CD14-positive monocyte (primary cell): ENCODE results near the gene GREB1. TPM values are rescaled to one million over a fixed set of nuclear protein-coding genes. Genes with fewer than 3 reads are reported as not detected.

Experiments
- DNase-seq, 3 donors: peaks; one replicate each; pipeline ENCODE4 v3.0.0-alpha.2; 2011 to 2022
- H2AFZ ChIP-seq: 2 replicates; pipeline ENCODE4 v1.6.0; 2012; ENCODE audit warnings: mild to moderate bottlenecking, low read depth, low read length, inconsistent platforms; ENCODE audit not compliant: insufficient read depth, poor library complexity, severe bottlenecking
- H3K27ac ChIP-seq, 2 donors: 1 replicate in 1 of 2; 2 replicates in 1 of 2; pipeline ENCODE4 v1.5.1; 2012 to 2013; ENCODE audit warnings: low read length in 2 of 2, control low read depth in 1 of 2, inconsistent platforms in 1 of 2, low read depth in 1 of 2, mild to moderate bottlenecking in 1 of 2
- H3K27me3 ChIP-seq, 2 donors: one replicate each; pipeline versions ENCODE4 v1.6.0 to v1.6.1; 2011 to 2013; ENCODE audit warnings: low read length in 2 of 2; ENCODE audit not compliant: control insufficient read depth in 2 of 2, insufficient read depth in 2 of 2
- H3K36me3 ChIP-seq, 2 donors: replicated peaks in 1 of 2; 1 replicate in 1 of 2; 2 replicates in 1 of 2; pipeline versions ENCODE4 v1.5.1 to v1.6.1; 2012 to 2013; ENCODE audit warnings: low read length in 2 of 2, control low read depth in 1 of 2, inconsistent platforms in 1 of 2, mild to moderate bottlenecking in 1 of 2; ENCODE audit not compliant: insufficient read depth in 2 of 2, control insufficient read depth in 1 of 2
- H3K4me1 ChIP-seq, 2 donors: 1 replicate in 1 of 2; 2 replicates in 1 of 2; pipeline versions ENCODE4 v1.5.1 to v1.6.1; 2012 to 2013; ENCODE audit warnings: low read length in 2 of 2, control low read depth in 1 of 2, inconsistent platforms in 1 of 2, mild to moderate bottlenecking in 1 of 2, moderate library complexity in 1 of 2; ENCODE audit not compliant: insufficient read depth in 2 of 2, control insufficient read depth in 1 of 2
- H3K4me2 ChIP-seq: replicated peaks from 2 replicates; pipeline ENCODE3; 2012; ENCODE audit warnings: low read length, moderate library complexity, mild to moderate bottlenecking; ENCODE audit not compliant: poor library complexity, severe bottlenecking; ENCODE audit errors: extremely low read depth
- H3K4me3 ChIP-seq, 3 experiments: fragments of 200-600 bp in 1 of 3; sonication (generic) in 1 of 3; replicated peaks in 1 of 3; 1 replicate in 2 of 3; 2 replicates in 1 of 3; pipeline ENCODE4 v1.5.1; 2011 to 2013; ENCODE audit warnings: low read length in 3 of 3, mild to moderate bottlenecking in 3 of 3, control low read depth in 2 of 3, low read depth in 2 of 3, inconsistent platforms in 1 of 3, moderate library complexity in 1 of 3
- H3K79me2 ChIP-seq: 2 replicates; pipeline ENCODE4 v1.6.0; 2012; ENCODE audit warnings: mild to moderate bottlenecking, control low read depth, inconsistent platforms, low read length, moderate library complexity; ENCODE audit not compliant: insufficient read depth
- H3K9ac ChIP-seq: 2 replicates; pipeline ENCODE4 v1.6.0; 2017; ENCODE audit warnings: low read length, mild to moderate bottlenecking; ENCODE audit not compliant: insufficient read depth, poor library complexity, severe bottlenecking
- H3K9me3 ChIP-seq, 2 donors: replicated peaks in 1 of 2; 1 replicate in 1 of 2; 2 replicates in 1 of 2; pipeline versions ENCODE4 v1.5.1 to v1.6.1; 2012 to 2013; ENCODE audit warnings: low read length in 2 of 2, control low read depth in 1 of 2; ENCODE audit not compliant: control insufficient read depth in 1 of 2, insufficient read depth in 1 of 2
- H4K20me1 ChIP-seq: 2 replicates; pipeline ENCODE4 v1.6.0; 2012; ENCODE audit warnings: mild to moderate bottlenecking, low read length, control low read depth, moderate library complexity; ENCODE audit not compliant: insufficient read depth
- H3K27ac Mint-ChIP-seq, 7 donors: one replicate each; pipeline ENCODE4 v1.8.0; 2020; ENCODE audit warnings: mild to moderate bottlenecking in 7 of 7, mixed read lengths in 7 of 7, moderate library complexity in 6 of 7, inconsistent platforms in 2 of 7
- H3K27me3 Mint-ChIP-seq, 3 donors: one replicate each; pipeline ENCODE4 v1.8.0; 2021 to 2022; ENCODE audit warnings: low read depth in 3 of 3, mild to moderate bottlenecking in 3 of 3, mixed read lengths in 3 of 3, moderate library complexity in 3 of 3, inconsistent platforms in 1 of 3
- H3K36me3 Mint-ChIP-seq, 2 donors: one replicate each; pipeline ENCODE4 v1.8.0; 2020; ENCODE audit warnings: mixed read lengths in 2 of 2, inconsistent platforms in 1 of 2, mild to moderate bottlenecking in 1 of 2
- H3K4me1 Mint-ChIP-seq: one replicate; pipeline ENCODE4 v1.8.0; 2020; ENCODE audit warnings: mild to moderate bottlenecking, mixed read lengths
- H3K4me3 Mint-ChIP-seq, 2 donors: one replicate each; pipeline ENCODE4 v1.8.0; 2020; ENCODE audit warnings: mild to moderate bottlenecking in 2 of 2, mixed read lengths in 2 of 2, moderate library complexity in 1 of 2
- H3K9me3 Mint-ChIP-seq, 7 donors: one replicate each; pipeline ENCODE4 v1.8.0; 2020 to 2022; ENCODE audit warnings: mixed read lengths in 7 of 7, mild to moderate bottlenecking in 6 of 7, moderate library complexity in 6 of 7, inconsistent platforms in 2 of 7
- CTCF ChIP-seq: fragments of 200-600 bp; IDR thresholded peaks from one replicate; pipeline ENCODE4 v1.8.0; 2022; ENCODE audit warnings: antibody characterized with exemption, mild to moderate bottlenecking
- WGBS: methylation state at CpG from one replicate; pipeline ENCODE4 v1.1.5; 2013; ENCODE audit warnings: missing lambda C conversion rate; ENCODE audit not compliant: insufficient coverage; 5-methylcytosine and 5-hydroxymethylcytosine counted together
- intact Hi-C, 2 donors: fragments of 100-400 bp; cut with micrococcal nuclease; formaldehyde crosslinking; loops; one replicate each; pipeline versions ENCODE4 v1.15.0 to v1.15.1; 2023
- polyA plus RNA-seq, 3 donors: library from polyadenylated mRNA; depleted of rRNA in 1 of 3; unstranded in 2 of 3; stranded (reverse) in 1 of 3; fragments of 300-500 nt in 2 of 3; fragments of >200 nt in 1 of 3; fragmentation: Illumina TruSeq in 2 of 3; gene quantifications; 1 replicate in 2 of 3; 2 replicates in 1 of 3; pipeline ENCODE4 v1.2.3, GENCODE V29; 2012 to 2021

GREB1 gene
- polyA plus RNA-seq, 3 donors: not detected

GRCh38 chr2:11651856-11652548 lies 118.2 kb downstream of the GREB1 start:
- Histone ChIP-seq H4K20me1 (no peaks in the 10 kb centered on the region), H3K9ac (no peak overlapping the region), H3K4me2 (no peak overlapping the region), H3K36me3 (no peaks in the 10 kb centered on the region), H3K27me3 (peaks cover 0 to 2% of the 10 kb centered on the region in 2 donors), H2AFZ (no peak overlapping the region), H3K27ac (no peak overlapping the region), H3K4me1 (no peaks in the 10 kb centered on the region), H3K4me3 (no peak overlapping the region), H3K79me2 (no peaks in the 10 kb centered on the region), H3K9me3 (no peaks in the 10 kb centered on the region)
- no peak for DNase-seq
- intact Hi-C loops: no loop called here
- 34% methylated on average over 3 of the region's 5 CpGs for WGBS
- Mint-ChIP-seq H3K4me3 (no peak overlapping the region), H3K4me1 (no peaks in the 10 kb centered on the region), H3K27me3 (peaks cover 2 to 8% (median 5%) of the 10 kb centered on the region in 3 donors), H3K27ac (no peak overlapping the region), H3K9me3 (no peaks in the 10 kb centered on the region), H3K36me3 (no peaks in the 10 kb centered on the region)
- no peak for TF ChIP-seq CTCF

- no peaks in the 10 kb centered on the region for H3K79me2 ChIP-seq
- no peaks in the 10 kb centered on the region for H3K9me3 Mint-ChIP-seq
- H3K27me3 ChIP-seq: peaks cover 0 to 2% of the 10 kb centered on the region in 2 donors
- H3K9me3 ChIP-seq: no peaks in the 10 kb centered on the region
- H3K27ac Mint-ChIP-seq: no peak overlapping the region
- H3K4me1 ChIP-seq: no peaks in the 10 kb centered on the region
- no peak overlapping the region for H2AFZ ChIP-seq
- no peak overlapping the region for H3K4me2 ChIP-seq
- no peak overlapping the region for H3K4me3 Mint-ChIP-seq
- H3K4me1 Mint-ChIP-seq: no peaks in the 10 kb centered on the region
- H3K27ac ChIP-seq: no peak overlapping the region
- H4K20me1 ChIP-seq: no peaks in the 10 kb centered on the region
- no peak overlapping the region for H3K4me3 ChIP-seq
- no peaks in the 10 kb centered on the region for H3K36me3 Mint-ChIP-seq
- WGBS: 80% methylated on average over 2 of the region's 3 CpGs
- TF ChIP-seq CTCF: no peak
- H3K9ac ChIP-seq: no peak overlapping the region
- no peaks in the 10 kb centered on the region for H3K36me3 ChIP-seq
- DNase-seq: no peak
- intact Hi-C loops: no loop called here
- H3K27me3 Mint-ChIP-seq: peaks cover 2 to 8% (median 5%) of the 10 kb centered on the region in 3 donors
Observed at GRCh38 chr2:11652553-11652952, 118.7 kb downstream of the GREB1 start.
